ENCODE results near the gene RIPOR1.

DNA sequence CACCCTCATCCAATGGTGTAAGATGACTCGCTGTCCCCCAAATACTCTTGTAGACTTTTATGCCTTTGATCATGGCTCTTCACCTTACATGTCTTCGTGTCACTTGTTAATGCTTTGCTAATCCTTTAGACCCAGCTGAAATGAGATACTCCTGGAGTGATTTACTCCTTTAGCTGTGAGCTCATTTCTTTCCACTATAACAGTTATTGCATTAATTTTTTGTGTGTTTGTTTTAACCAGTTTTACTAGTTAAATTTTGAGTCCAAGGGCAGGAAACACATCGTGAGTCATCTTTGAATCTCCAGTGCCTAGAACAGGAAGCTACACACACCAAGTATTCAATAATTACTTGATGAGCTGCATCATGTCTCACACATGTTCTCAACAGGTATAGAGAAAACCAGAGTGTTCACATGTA lies 27.2 kb downstream of the RIPOR1 start:
- TF ChIP-seq, protein P1, sequence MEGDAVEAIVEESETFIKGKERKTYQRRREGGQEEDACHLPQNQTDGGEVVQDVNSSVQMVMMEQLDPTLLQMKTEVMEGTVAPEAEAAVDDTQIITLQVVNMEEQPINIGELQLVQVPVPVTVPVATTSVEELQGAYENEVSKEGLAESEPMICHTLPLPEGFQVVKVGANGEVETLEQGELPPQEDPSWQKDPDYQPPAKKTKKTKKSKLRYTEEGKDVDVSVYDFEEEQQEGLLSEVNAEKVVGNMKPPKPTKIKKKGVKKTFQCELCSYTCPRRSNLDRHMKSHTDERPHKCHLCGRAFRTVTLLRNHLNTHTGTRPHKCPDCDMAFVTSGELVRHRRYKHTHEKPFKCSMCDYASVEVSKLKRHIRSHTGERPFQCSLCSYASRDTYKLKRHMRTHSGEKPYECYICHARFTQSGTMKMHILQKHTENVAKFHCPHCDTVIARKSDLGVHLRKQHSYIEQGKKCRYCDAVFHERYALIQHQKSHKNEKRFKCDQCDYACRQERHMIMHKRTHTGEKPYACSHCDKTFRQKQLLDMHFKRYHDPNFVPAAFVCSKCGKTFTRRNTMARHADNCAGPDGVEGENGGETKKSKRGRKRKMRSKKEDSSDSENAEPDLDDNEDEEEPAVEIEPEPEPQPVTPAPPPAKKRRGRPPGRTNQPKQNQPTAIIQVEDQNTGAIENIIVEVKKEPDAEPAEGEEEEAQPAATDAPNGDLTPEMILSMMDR (conservative IDR thresholded peaks at IDR 0.05) = no peak
- TF ChIP-seq ZFX (IDR thresholded peaks at IDR 0.05) = no peak
